22Rv1 (cell line): ENCODE data around the gene PRKCB.

Experiments
- H3K27ac ChIP-seq: fragments of 450-650 bp; 2 replicates; pipeline ENCODE4 v1.5.1; 2017
- ZFX ChIP-seq: fragments of 450-650 bp; IDR thresholded peaks from 2 replicates; pipeline ENCODE4 v1.6.1; 2017; ENCODE audit warnings: antibody characterized with exemption, borderline replicate concordance
- TF ChIP-seq, protein P1 (sequence below): fragments of 450-650 bp; IDR thresholded peaks from 2 replicates; pipeline ENCODE4 v1.5.1; 2017; ENCODE audit warnings: mild to moderate bottlenecking

Gene PRKCB

DNA sequence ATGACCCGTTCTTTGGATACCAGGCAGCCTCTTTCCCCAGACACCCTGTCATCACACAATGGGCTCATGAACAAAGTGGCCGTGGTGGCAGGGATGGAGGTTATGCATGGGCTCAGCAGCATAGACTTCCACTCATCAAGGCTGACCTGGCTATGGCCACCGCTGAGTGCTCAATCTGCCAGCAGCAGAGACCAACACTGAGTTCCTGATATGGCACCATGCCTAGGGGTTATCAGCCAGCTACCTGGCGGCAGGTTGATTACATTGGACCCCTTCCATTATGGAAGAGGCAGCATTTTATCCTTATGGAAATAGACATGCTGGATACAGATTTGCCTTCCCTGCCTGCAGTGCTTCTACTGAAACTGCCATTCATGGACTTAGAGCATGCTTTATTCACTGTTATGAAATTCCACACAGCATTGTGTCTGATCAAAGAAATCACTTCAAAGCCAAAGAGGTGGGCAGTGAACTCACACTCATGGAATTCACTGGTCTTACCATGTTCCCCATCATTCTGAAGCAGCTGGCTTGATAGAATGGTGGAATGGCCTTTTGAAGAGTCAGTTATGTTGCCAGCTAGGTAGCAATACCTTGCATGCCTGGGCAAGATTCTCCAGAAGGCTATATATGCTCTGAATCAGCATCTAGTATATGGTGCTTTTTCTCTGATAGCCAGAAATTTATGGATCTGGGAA is 160.6 kb downstream of the PRKCB start:
- H3K27ac ChIP-seq: no peak overlapping the region
- no peak for TF ChIP-seq ZFX
- TF ChIP-seq, protein P1, sequence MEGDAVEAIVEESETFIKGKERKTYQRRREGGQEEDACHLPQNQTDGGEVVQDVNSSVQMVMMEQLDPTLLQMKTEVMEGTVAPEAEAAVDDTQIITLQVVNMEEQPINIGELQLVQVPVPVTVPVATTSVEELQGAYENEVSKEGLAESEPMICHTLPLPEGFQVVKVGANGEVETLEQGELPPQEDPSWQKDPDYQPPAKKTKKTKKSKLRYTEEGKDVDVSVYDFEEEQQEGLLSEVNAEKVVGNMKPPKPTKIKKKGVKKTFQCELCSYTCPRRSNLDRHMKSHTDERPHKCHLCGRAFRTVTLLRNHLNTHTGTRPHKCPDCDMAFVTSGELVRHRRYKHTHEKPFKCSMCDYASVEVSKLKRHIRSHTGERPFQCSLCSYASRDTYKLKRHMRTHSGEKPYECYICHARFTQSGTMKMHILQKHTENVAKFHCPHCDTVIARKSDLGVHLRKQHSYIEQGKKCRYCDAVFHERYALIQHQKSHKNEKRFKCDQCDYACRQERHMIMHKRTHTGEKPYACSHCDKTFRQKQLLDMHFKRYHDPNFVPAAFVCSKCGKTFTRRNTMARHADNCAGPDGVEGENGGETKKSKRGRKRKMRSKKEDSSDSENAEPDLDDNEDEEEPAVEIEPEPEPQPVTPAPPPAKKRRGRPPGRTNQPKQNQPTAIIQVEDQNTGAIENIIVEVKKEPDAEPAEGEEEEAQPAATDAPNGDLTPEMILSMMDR: no peak

DNA sequence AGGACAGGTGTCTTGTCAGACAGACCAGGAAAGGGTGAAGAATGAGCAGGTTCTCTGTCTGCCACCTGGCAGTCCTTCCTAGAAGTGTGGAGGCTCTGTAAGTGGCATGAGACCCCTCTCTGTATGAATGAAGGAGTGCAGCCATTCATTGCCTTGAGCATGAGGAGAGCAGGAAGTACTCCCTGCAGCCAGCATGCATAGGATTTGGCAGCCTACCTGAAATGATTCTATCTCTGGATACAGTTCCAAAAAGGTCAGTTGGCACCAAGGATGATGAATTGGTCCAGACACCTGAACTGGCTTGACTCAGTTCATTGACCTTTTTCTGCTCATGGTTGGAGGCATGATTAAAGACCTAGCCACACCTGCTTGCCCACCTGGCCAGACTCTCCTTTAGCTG is 163.0 kb downstream of the PRKCB start:
- no peak for TF ChIP-seq ZFX
- TF ChIP-seq, protein P1: no peak
- H3K27ac ChIP-seq: no peak overlapping the region

DNA sequence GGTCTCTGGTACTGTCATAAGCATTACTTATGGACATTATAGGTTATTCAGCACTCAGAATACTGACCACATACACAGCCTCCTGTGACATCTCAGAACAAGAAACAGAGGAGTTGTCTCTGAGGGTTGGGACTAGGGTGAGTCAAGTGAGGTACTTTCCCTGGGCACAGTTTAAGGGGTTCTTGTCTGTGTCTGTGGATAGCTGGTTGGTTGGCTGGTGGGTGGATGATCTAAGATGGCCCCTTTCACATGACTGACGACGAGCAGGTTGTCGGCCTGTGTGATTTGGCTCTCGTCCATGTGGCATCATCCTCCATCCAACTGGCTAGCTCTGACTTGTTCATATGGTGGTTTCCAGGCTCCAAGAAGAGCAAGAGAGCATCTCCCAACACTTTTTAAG is 163.9 kb downstream of the PRKCB start:
- no peak overlapping the region for H3K27ac ChIP-seq

DNA sequence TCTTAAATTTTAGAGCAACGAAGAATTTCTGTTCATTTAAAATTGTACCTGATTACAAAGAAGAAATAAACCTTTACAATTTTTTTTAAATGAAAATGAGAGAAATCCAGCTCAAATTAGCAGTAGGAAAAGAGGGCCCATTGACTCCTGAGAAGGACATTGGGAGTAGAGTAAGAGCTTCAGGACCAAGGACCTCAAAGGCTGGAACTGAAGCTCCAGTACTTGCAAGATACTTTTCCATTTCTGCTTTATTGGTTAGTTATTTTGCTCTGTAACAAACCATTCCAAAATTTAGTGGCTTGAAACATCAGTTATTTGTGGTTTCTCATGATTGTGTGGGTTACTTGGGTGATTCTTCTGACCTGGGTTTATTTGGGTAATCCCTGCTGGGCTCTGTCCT is 165.9 kb downstream of the PRKCB start:
- TF ChIP-seq ZFX: no peak
- TF ChIP-seq, protein P1: no peak
- no peak overlapping the region for H3K27ac ChIP-seq

More for the DNA sequence above, 163.9 kb downstream of the PRKCB start:
- TF ChIP-seq, protein P1: no peak
- no peak for TF ChIP-seq ZFX

DNA sequence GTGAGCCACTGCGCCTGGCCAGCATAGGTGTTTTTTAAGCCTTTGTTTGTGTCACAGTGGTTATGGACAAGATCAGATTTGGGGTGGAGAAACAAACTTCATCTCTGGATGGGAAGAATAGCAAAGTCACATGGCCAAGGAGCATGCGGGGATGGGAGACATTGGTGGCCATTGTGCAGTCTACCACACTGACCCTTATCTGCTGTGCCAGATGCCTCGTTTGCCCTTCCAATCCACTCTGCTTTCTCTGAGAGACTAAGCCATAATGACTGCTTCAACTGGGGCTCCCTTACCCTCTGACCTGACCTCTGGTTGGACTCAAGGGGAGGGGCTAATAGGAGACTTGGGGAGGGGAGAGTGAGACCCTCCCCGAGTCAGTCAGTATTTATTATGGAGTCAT is 166.8 kb downstream of the PRKCB start:
- TF ChIP-seq, protein P1: no peak
- no peak for TF ChIP-seq ZFX
- H3K27ac ChIP-seq: no peak overlapping the region

DNA sequence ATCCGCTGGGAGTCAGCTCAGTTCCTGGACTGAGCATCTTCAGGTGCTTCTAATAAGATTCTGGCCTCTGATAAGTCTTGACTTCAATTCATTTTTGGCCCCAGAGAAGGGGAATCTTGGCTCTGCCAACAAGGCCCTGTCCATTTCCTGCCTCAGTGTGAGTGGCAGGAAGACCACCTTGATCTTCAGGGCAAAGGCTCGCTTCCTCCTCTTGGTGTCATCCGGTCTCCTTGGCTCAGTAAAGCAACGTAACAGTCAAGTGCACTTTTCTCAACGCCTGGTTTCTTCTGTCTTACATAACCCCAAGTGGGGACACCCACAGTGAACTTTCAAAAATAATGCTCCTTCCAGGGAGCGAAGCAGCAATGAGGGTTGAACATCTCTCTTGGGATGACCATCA is 169.8 kb downstream of the PRKCB start:
- H3K27ac ChIP-seq: no peak overlapping the region
- TF ChIP-seq ZFX: no peak
- TF ChIP-seq, protein P1: no peak

DNA sequence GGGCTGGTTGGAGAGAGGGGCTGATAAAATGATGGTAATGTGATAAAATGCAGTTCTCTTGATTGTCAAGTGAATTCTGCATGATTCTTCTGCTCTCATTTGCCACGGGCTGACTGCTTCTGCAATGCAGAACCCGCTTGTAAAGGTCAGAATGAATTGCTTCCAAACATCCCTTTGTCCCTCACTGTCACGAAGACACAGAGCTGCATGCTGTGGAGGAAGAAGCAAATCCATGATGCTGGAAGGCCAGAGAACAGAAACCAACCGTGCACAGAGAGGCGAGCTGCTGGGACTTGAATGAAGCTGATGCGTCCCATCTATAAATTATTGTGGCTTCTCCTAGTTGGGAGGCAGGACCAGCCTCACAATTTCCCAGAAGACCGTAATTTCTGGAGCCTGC is 171.6 kb downstream of the PRKCB start:
- no peak for TF ChIP-seq ZFX
- TF ChIP-seq, protein P1: no peak
- H3K27ac ChIP-seq: no peak overlapping the region
